Choroid plexus epithelial cell (primary cell): ENCODE measurements around the gene OXNAD1.

Experiments used
- DNase-seq: peaks from one replicate; pipeline ENCODE4 v3.0.0-alpha.2; 2010; ENCODE audit warnings: low read depth
- H3K4me3 ChIP-seq: 2 replicates; pipeline ENCODE4 v1.5.1; 2011; ENCODE audit warnings: low read depth, mild to moderate bottlenecking, control low read depth, low read length, moderate library complexity
- TF ChIP-seq, protein P1 (sequence below): conservative IDR thresholded peaks from 2 replicates; pipeline ENCODE4 v1.5.1; 2011; ENCODE audit warnings: low read depth, mild to moderate bottlenecking, control low read depth, inconsistent platforms, low read length, moderate library complexity

Gene OXNAD1

DNA sequence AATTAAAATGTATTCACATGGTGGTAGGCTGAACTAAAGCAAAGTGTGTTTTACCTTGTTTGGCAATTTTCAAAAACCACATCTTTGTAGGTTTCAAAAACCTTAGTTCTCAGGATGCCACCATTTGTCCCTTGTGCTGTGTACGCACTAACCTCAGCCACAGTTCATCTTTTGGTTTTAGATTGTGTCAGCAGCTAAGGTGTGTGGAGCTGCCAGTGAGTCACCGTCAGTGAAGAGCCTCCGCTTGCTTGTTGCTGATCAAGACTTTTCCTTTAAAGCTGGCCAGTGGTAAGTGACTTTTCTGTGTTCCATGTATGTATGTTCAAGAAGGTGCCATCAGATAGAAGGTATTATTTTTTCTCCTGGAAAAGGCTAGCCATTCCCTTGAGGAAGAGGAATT is 21.1 kb downstream of the OXNAD1 start:
- no peak for DNase-seq
- TF ChIP-seq, protein P1, sequence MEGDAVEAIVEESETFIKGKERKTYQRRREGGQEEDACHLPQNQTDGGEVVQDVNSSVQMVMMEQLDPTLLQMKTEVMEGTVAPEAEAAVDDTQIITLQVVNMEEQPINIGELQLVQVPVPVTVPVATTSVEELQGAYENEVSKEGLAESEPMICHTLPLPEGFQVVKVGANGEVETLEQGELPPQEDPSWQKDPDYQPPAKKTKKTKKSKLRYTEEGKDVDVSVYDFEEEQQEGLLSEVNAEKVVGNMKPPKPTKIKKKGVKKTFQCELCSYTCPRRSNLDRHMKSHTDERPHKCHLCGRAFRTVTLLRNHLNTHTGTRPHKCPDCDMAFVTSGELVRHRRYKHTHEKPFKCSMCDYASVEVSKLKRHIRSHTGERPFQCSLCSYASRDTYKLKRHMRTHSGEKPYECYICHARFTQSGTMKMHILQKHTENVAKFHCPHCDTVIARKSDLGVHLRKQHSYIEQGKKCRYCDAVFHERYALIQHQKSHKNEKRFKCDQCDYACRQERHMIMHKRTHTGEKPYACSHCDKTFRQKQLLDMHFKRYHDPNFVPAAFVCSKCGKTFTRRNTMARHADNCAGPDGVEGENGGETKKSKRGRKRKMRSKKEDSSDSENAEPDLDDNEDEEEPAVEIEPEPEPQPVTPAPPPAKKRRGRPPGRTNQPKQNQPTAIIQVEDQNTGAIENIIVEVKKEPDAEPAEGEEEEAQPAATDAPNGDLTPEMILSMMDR, result no peak
- no peak overlapping the region for H3K4me3 ChIP-seq

DNA sequence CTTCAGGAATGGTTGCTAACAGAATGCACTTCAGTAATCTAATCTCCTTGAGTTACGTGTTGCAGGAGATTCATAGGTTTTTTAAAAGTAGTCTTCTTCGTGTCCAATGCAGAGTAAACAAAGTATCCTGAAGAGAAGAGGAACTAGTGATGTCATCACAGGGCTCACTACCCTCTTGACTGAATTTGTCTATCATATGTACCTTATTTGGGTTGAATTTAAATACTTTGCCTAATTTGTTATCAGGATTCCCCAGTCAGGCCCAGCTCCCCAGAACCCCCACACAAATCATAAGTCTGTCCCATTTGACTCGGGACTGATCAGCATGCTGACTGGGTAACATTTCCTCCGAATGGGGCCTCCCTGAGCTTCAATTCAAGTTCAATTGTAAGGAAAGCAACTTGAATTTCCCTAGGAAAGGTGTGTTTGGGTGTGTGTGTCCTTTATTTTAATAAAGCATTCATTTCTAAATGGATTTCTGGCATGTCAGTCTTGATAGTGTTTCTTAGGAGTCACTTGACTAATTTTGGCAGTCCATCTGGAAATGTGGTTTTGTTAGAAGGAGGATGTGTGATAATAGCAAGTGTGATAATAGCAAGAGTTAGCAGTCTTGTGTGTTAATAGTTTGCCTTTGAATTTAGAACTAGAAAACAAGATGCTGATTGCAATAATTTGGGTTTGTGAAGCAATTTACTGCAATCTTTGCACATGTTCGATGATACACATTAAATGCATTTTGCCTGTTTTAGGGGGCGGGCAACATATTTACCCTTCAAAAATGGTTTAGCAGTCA is 21.9 kb downstream of the OXNAD1 start:
- no peak overlapping the region for H3K4me3 ChIP-seq
- TF ChIP-seq, protein P1, result no peak
- no peak for DNase-seq

DNA sequence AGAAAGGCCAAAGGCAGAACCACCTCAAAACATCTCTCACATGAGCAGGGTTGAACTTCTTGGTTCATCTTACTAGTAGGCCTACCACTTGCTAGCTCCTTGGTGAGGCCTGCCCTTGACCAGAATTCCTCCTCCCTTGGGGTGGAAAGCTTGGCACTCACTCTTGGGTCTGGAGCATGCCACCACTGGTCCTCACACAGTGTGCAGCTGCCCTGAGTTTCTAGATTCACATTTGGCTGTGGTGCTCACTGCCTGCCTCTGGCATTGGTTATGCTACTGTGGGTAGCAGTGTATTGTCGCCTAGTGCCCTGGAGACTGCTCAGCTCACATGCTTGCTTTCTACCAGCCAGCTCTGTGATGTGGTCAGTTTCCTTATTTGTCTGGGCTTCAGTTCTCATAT is 23.7 kb downstream of the OXNAD1 start:
- TF ChIP-seq, protein P1, result no peak
- no peak for DNase-seq
- no peak overlapping the region for H3K4me3 ChIP-seq

DNA sequence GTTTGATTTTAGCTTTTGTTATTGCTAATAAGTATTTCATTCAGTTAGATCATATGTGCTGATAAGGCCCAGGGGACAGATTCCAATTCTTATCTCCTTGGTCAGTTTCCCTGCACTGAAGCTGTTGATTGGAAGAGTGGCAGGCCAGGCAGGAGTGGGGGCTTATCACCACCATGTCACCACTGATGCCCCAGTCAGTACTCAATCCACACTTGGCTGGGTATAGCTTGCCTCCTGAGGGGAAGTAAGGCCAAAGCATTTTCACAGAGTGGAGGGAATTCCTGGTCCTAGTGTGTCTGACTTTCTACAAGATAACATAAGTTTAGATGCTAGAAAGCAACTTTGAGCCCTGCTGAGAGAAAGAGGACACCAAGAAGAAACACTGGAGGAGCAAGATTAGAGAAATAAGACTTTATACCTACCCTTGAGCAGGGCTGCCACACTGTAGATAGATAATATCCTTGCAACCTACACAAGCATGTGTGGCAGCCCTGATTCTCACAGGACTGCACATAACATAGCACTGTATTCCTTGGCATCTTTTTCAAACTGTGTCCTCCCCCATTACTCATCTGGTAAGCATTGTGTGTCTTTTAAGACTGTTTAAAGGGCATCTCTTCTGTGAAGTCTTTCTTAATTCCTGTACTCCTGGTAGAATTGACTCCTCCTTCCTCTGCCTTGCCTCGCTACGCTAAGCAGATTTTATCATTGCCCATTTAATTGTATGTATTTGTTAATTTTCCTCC is 24.3 kb downstream of the OXNAD1 start:
- no peak for DNase-seq
- TF ChIP-seq, protein P1, result no peak
- H3K4me3 ChIP-seq, result no peak overlapping the region

DNA sequence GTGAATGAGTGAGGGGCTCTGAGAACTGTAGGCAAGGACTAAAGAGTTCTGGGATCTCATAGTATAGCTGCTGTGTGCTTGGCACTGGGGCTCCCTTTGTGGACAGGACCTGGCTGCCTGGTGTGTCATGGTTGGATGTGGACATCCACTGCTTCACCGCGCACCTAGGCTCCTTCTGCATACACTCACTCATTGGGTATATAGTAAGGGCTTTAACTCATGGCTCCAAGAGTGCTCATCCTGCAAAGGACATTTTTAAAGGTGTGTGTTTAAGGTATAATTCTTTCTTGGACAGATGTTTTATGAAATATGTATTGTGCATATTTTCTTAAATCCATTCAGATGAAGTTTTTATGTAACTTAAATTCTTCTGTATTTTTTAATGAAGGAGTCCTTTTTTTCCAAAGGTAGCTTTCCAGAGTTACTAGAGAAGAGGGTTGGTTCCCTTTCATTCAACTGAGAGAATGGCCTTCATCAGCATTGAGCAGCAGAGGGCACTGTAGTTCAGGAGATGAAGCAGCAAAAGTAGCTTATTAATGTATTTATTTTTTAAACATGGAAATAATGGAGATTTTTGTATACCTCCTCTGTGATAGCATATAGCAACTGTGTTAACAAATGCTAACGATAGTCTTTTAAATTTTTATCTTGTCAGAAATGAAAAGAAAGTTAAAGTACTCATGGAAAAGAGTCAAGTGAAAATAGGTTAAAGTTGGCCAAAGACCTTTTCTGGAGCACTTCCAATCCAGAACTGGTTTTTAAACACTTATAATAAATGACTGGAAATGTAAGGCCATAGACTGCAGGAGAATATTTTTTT is 25.2 kb downstream of the OXNAD1 start:
- TF ChIP-seq, protein P1, result peak; percentile 87
- H3K4me3 ChIP-seq, result no peak overlapping the region
- DNase-seq, result peak; percentile 81

DNA sequence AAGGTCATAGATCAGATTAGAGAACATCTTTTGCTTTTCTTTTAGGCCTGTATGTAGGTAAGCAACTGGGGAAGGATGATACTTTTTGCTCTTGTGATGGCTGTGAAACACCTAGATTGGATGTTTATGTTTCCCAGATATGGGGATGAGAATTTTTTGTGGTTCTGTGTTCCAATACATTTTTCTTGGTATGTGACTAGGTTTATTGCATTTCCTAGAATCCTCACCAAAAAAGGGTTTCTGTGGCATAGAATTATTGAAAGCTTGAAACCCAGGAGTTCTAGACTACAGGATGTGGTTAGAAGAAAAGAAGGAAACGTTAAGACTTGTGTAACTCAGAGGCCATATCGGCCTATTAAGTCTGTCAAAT is 25.8 kb downstream of the OXNAD1 start:
- no peak overlapping the region for H3K4me3 ChIP-seq
- TF ChIP-seq, protein P1, result no peak
- peak; percentile 51 for DNase-seq
